Measurements from ENCODE around the gene CREB3L2. TPM values are rescaled to one million over a fixed set of nuclear protein-coding genes. Genes with fewer than 3 reads are reported as not detected.

CREB3L2 gene
- total RNA-seq, 1 donor from 2014 or later, result 28.2 TPM

GRCh38 chr7:137904833-137905232 lies 97.1 kb downstream of the CREB3L2 start:
- Histone ChIP-seq H3K36me3 (ENCODE audit: control insufficient read depth, insufficient read depth, low read length) (no peaks in the 10 kb centered on the region), H3K4me3 (ENCODE audit: low read depth, low read length) (no peak overlapping the region), H3K27me3 (ENCODE audit: control insufficient read depth, insufficient read depth, low read length) (no peaks in the 10 kb centered on the region)
- DNase-seq (ENCODE audit: low read depth), result no peak
- TF ChIP-seq CTCF (IDR thresholded peaks at IDR 0.05; ENCODE audit: insufficient read depth, low read length, poor library complexity, severe bottlenecking), result no peak

- DNase-seq (ENCODE audit: low read depth), result no peak
- H3K36me3 ChIP-seq (ENCODE audit: control insufficient read depth, insufficient read depth, low read length), result no peaks in the 10 kb centered on the region
- no peak overlapping the region for H3K4me3 ChIP-seq (ENCODE audit: low read depth, low read length)
- no peaks in the 10 kb centered on the region for H3K27me3 ChIP-seq (ENCODE audit: control insufficient read depth, insufficient read depth, low read length)
- TF ChIP-seq CTCF (IDR thresholded peaks at IDR 0.05; ENCODE audit: insufficient read depth, low read length, poor library complexity, severe bottlenecking), result peak; percentile 69
Measured at GRCh38 chr7:137903382-137904169, 98.3 kb downstream of the CREB3L2 start.

GRCh38 chr7:137900137-137900536 lies 101.7 kb downstream of the CREB3L2 start:
- TF ChIP-seq CTCF (IDR thresholded peaks at IDR 0.05; ENCODE audit: insufficient read depth, low read length, poor library complexity, severe bottlenecking), result no peak
- no peak overlapping the region for H3K4me3 ChIP-seq (ENCODE audit: low read depth, low read length)
- DNase-seq (ENCODE audit: low read depth), result no peak
- no peaks in the 10 kb centered on the region for H3K27me3 ChIP-seq (ENCODE audit: control insufficient read depth, insufficient read depth, low read length)
- H3K36me3 ChIP-seq (ENCODE audit: control insufficient read depth, insufficient read depth, low read length), result no peaks in the 10 kb centered on the region

GRCh38 chr7:137898839-137899721 lies 102.8 kb downstream of the CREB3L2 start:
- Histone ChIP-seq H3K36me3 (ENCODE audit: control insufficient read depth, insufficient read depth, low read length) (no peaks in the 10 kb centered on the region), H3K4me3 (ENCODE audit: low read depth, low read length) (no peak overlapping the region), H3K27me3 (ENCODE audit: control insufficient read depth, insufficient read depth, low read length) (no peaks in the 10 kb centered on the region)
- no peak for DNase-seq (ENCODE audit: low read depth)
- peak; percentile 99 for TF ChIP-seq CTCF (IDR thresholded peaks at IDR 0.05; ENCODE audit: insufficient read depth, low read length, poor library complexity, severe bottlenecking)

GRCh38 chr7:137895301-137896221 lies 106.3 kb downstream of the CREB3L2 start:
- no peaks in the 10 kb centered on the region for H3K27me3 ChIP-seq (ENCODE audit: control insufficient read depth, insufficient read depth, low read length)
- H3K36me3 ChIP-seq (ENCODE audit: control insufficient read depth, insufficient read depth, low read length), result peaks cover 2% of the 10 kb centered on the region
- no peak for TF ChIP-seq CTCF (IDR thresholded peaks at IDR 0.05; ENCODE audit: insufficient read depth, low read length, poor library complexity, severe bottlenecking)
- no peak for DNase-seq (ENCODE audit: low read depth)
- H3K4me3 ChIP-seq (ENCODE audit: low read depth, low read length), result no peak overlapping the region
